Osteoblast (primary cell): ENCODE results near the gene EFNA1. TPM values are rescaled to one million over a fixed set of nuclear protein-coding genes. Genes with fewer than 3 reads are reported as not detected.

Experiments
- DNase-seq: peaks from one replicate; pipeline ENCODE4 v3.0.0; 2011; ENCODE audit warnings: low spot score, mixed read lengths; ENCODE audit not compliant: insufficient read length; ENCODE audit errors: missing footprints
- H2AFZ ChIP-seq: 2 replicates; pipeline ENCODE4 v1.6.0; 2011; ENCODE audit warnings: mild to moderate bottlenecking, low read length
- H3K27ac ChIP-seq: 2 replicates; pipeline ENCODE4 v1.5.1; 2011; ENCODE audit warnings: mild to moderate bottlenecking, low read depth, low read length, moderate library complexity
- H3K27me3 ChIP-seq: 2 replicates; pipeline ENCODE4 v1.6.0; 2012; ENCODE audit warnings: mild to moderate bottlenecking, control low read depth, inconsistent platforms, low read length, moderate library complexity; ENCODE audit not compliant: insufficient read depth
- H3K36me3 ChIP-seq: 2 replicates; pipeline ENCODE4 v1.5.1; 2011; ENCODE audit warnings: mild to moderate bottlenecking, low read length, control low read depth, moderate library complexity; ENCODE audit not compliant: insufficient read depth
- H3K4me1 ChIP-seq: 2 replicates; pipeline ENCODE4 v1.5.1; 2011; ENCODE audit warnings: mild to moderate bottlenecking, low read length, control low read depth, moderate library complexity; ENCODE audit not compliant: insufficient read depth
- H3K4me2 ChIP-seq: 2 replicates; pipeline ENCODE4 v1.6.0; 2011; ENCODE audit warnings: mild to moderate bottlenecking, low read length; ENCODE audit not compliant: insufficient read depth
- H3K4me3 ChIP-seq: fragments of 200-600 bp; sonication (generic); 3 replicates; pipeline ENCODE4 v1.5.1; 2012; ENCODE audit warnings: mild to moderate bottlenecking, low read length, inconsistent platforms; ENCODE audit not compliant: insufficient read depth
- H3K79me2 ChIP-seq: 2 replicates; pipeline ENCODE4 v1.6.0; 2012; ENCODE audit warnings: mild to moderate bottlenecking, low read length, control low read depth, inconsistent platforms; ENCODE audit not compliant: insufficient read depth
- H3K9me3 ChIP-seq: 2 replicates; pipeline ENCODE4 v1.5.1; 2011; ENCODE audit warnings: low read depth, low read length, control low read depth
- H4K20me1 ChIP-seq: 2 replicates; pipeline ENCODE4 v1.6.0; 2012; ENCODE audit warnings: mild to moderate bottlenecking, low read length, control low read depth; ENCODE audit not compliant: insufficient read depth
- total RNA-seq: library from RNA; depleted of rRNA; stranded (reverse); fragments of >200 nt; gene quantifications from 2 replicates; pipeline ENCODE4 v1.2.3, GENCODE V29; 2012
- TF ChIP-seq, protein P1 (sequence below): IDR thresholded peaks from 2 replicates; pipeline ENCODE4 v1.5.1; 2011; ENCODE audit warnings: mild to moderate bottlenecking, low read depth, low read length, moderate library complexity; ENCODE audit errors: extremely low read depth

The EFNA1 gene
- total RNA-seq, 1 donor, result 0.36 TPM

DNA sequence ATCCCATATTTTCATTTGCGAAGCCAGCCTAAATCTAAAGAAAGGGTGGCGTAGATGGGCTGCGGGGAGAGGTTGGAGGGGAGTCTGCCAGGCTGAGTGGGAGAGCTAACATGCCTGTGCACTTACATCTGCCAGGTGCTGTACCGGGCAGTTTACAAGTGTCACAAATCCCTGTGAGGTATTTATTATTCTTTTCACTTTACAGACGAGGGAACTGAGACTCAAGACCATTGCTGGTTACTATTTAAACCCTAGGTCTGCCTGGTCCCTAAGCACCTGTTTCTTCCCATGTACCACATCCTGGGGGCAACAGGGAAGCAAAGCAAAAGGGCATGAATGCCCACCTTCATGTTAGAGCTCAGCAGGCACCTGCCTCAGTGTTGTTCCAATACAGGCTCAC, 19.4 kb upstream of the EFNA1 start:
- no peaks in the 10 kb centered on the region for H4K20me1 ChIP-seq
- H3K27me3 ChIP-seq, result peaks cover 16% of the 10 kb centered on the region
- H3K9me3 ChIP-seq, result no peaks in the 10 kb centered on the region
- no peak overlapping the region for H3K27ac ChIP-seq
- peak; percentile 74 for DNase-seq
- no peaks in the 10 kb centered on the region for H3K79me2 ChIP-seq
- H3K4me1 ChIP-seq, result no peaks in the 10 kb centered on the region
- TF ChIP-seq, protein P1, sequence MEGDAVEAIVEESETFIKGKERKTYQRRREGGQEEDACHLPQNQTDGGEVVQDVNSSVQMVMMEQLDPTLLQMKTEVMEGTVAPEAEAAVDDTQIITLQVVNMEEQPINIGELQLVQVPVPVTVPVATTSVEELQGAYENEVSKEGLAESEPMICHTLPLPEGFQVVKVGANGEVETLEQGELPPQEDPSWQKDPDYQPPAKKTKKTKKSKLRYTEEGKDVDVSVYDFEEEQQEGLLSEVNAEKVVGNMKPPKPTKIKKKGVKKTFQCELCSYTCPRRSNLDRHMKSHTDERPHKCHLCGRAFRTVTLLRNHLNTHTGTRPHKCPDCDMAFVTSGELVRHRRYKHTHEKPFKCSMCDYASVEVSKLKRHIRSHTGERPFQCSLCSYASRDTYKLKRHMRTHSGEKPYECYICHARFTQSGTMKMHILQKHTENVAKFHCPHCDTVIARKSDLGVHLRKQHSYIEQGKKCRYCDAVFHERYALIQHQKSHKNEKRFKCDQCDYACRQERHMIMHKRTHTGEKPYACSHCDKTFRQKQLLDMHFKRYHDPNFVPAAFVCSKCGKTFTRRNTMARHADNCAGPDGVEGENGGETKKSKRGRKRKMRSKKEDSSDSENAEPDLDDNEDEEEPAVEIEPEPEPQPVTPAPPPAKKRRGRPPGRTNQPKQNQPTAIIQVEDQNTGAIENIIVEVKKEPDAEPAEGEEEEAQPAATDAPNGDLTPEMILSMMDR, result no peak
- no peak overlapping the region for H3K4me2 ChIP-seq
- H3K4me3 ChIP-seq, result no peak overlapping the region
- no peaks in the 10 kb centered on the region for H3K36me3 ChIP-seq
- no peak overlapping the region for H2AFZ ChIP-seq

DNA sequence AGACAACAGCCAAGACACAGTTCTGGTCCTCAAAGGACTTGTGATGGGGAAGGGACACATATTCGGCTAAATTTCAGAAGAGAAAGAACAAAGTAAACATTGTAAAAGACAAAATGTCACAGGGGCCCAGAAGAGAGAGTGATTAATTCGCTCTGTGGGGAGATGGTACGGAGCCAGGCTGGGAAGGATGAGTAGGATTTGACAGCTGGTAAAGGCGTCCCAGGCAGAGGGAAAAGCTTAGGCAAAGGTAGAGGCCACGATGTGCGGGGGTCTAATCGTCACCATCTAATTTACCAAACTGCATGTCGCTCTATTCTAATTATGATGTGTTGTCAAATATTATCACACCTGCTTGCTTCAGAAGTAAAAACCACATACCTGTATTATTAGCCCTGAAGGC, 17.3 kb upstream of the EFNA1 start:
- no peak overlapping the region for H3K4me2 ChIP-seq
- no peak overlapping the region for H3K27ac ChIP-seq
- H3K79me2 ChIP-seq, result no peaks in the 10 kb centered on the region
- no peak for DNase-seq
- no peaks in the 10 kb centered on the region for H3K9me3 ChIP-seq
- H4K20me1 ChIP-seq, result no peaks in the 10 kb centered on the region
- H3K27me3 ChIP-seq, result peaks cover 8% of the 10 kb centered on the region
- H3K36me3 ChIP-seq, result no peaks in the 10 kb centered on the region
- H2AFZ ChIP-seq, result no peak overlapping the region
- no peak overlapping the region for H3K4me3 ChIP-seq
- no peaks in the 10 kb centered on the region for H3K4me1 ChIP-seq
- TF ChIP-seq, protein P1, result no peak

DNA sequence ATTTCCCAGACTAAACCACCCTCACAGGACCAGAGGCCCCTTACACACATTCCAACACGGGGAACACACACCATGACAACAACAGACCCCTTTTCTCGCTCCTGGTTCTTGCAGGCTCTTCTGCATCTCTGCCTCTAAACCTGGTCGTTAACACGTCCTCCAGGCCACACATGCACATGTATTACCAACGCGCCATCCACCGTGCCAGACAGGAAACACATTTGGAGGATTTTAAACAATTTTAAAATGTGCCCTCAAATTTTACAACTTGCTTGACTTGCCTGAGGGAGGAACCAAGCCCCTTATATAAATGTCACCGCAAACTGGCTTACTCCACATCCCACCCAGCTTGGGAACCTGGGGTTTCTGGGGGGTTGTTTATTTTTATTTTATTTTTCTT, 16.9 kb upstream of the EFNA1 start:
- Histone ChIP-seq H3K4me2 (no peak overlapping the region), H3K4me3 (no peak overlapping the region), H3K9me3 (no peaks in the 10 kb centered on the region), H4K20me1 (no peaks in the 10 kb centered on the region), H3K36me3 (no peaks in the 10 kb centered on the region), H3K79me2 (no peaks in the 10 kb centered on the region), H2AFZ (no peak overlapping the region), H3K4me1 (no peaks in the 10 kb centered on the region), H3K27me3 (peaks cover 3% of the 10 kb centered on the region), H3K27ac (no peak overlapping the region)
- DNase-seq, result no peak
- TF ChIP-seq, protein P1, result no peak

DNA sequence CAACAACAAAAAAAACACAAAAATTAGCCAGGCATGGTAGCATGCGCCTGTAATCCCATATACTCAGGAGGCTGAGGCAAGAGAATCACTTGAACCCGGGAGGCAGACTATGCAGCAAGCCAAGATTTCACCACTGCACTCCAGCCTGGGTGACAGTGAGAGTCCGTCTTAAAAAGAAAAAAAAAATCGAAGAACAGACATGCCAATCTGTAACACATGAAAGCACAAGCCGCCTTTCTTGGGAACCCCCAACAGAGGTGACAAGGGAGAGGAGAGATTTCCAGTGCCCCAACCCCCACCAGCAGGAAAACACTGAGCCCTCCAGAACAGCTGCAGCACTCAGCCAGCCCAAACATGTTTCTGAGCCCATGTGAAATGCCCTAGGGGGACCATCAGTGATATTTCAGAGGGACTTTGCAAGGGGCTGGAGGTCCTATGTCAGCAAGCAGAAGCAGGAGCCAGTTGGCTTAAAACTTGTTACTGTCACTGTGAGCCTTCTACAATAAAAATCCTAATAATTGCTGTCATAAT, 14.2 kb upstream of the EFNA1 start:
- peaks cover under 1% of the 10 kb centered on the region for H3K27me3 ChIP-seq
- no peaks in the 10 kb centered on the region for H3K9me3 ChIP-seq
- H4K20me1 ChIP-seq, result no peaks in the 10 kb centered on the region
- no peak overlapping the region for H3K4me3 ChIP-seq
- no peaks in the 10 kb centered on the region for H3K4me1 ChIP-seq
- no peak overlapping the region for H2AFZ ChIP-seq
- H3K27ac ChIP-seq, result no peak overlapping the region
- no peaks in the 10 kb centered on the region for H3K79me2 ChIP-seq
- TF ChIP-seq, protein P1, result no peak
- H3K4me2 ChIP-seq, result no peak overlapping the region
- no peak for DNase-seq
- no peaks in the 10 kb centered on the region for H3K36me3 ChIP-seq
